PC-9 (cell line): ENCODE results near the gene MACROD2.

Source experiments
- CTCF ChIP-seq: fragments of 200-600 bp; sonication (generic); conservative IDR thresholded peaks from 2 replicates; pipeline ENCODE4 v1.6.1; 2017; ENCODE audit warnings: mixed run types, antibody characterized with exemption, mild to moderate bottlenecking, moderate library complexity
- EZH2 ChIP-seq: fragments of 200-600 bp; sonication (generic); IDR thresholded peaks from 2 replicates; pipeline ENCODE4 v1.8.0; 2017; ENCODE audit warnings: antibody characterized with exemption, low read depth

DNA sequence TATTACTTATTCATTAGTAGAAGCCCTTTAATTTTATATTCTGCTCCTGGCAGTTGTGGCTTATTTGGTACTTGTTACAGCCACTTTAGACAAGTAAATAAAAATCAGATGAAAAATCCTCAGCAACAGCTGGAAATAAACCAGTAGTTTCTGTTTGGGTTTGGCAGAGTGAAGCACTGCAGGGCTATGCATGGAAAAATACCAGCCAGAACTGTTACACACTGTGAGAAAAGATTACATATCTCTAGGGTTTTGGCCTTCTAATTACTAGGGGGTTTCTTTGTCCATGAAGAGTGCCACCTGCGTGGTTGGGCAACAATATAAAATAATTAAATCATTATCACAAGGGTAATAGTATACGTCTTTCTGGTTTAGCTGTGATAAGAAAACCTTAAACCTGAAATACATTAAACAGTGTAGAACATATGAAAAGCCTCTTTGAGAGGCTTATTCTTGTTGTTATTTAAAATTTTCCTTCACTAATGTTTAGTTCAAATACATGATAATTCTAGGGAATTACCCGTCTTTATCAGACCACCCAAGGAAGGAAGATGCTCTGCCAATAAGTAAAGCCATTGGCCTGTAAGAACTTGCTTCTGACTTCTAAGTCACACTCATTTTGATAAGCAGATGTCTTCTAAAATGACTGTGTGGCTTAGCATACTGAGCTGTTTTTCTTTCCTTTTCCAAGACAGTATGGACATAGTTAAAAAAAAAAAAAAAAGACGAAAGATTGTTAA, 662.1 kb downstream of the MACROD2 start:
- TF ChIP-seq CTCF (no peak), EZH2 (no peak)
